ENCODE results near the gene PPP1R14D. TPM values are rescaled to one million over a fixed set of nuclear protein-coding genes. Genes with fewer than 3 reads are reported as not detected.

PPP1R14D gene
- total RNA-seq, 1 donor: not detected

DNA sequence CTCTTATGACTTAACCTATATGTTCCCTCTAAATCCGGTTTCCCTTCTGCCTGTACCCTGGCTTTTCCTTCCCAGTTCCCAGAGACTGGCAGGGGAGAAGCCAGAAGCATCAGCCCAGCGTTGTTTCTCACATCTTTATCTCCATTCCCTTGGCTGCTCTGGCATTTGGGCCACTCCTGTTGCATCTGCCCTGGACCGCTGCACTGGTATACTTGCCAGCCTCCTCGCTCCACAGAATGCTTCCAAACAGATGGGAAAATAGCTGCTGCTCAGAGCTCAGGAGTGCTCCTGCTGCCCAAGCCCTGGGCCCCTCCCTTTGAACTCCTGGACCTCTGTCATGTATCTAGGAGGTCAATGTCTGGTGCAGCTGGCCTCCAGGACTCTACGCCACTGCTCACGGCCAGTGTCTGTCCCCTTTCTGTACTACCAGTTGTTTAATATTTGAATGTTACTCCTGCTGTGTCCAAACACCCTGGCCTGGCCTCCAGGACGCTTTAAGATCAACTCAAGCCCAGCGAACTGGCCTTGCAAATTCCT, 22.1 kb upstream of the PPP1R14D start:
- Histone ChIP-seq H3K9me3 (ENCODE audit: low read depth, low read length) (no peaks in the 10 kb centered on the region), H2AFZ (ENCODE audit: low read length) (no peak overlapping the region), H3K27ac (ENCODE audit: low read depth, low read length) (no peak overlapping the region), H4K20me1 (ENCODE audit: insufficient read depth, low read length) (no peaks in the 10 kb centered on the region), H3K27me3 (ENCODE audit: insufficient read depth, low read length) (peaks cover 4% of the 10 kb centered on the region), H3K36me3 (ENCODE audit: insufficient read depth, low read length) (no peaks in the 10 kb centered on the region), H3K4me3 (ENCODE audit: insufficient read depth, low read length) (no peak overlapping the region), H3K79me2 (ENCODE audit: insufficient read depth, low read length) (no peaks in the 10 kb centered on the region), H3K4me2 (ENCODE audit: insufficient read depth, low read length) (no peak overlapping the region), H3K4me1 (ENCODE audit: insufficient read depth, low read length) (peaks cover 6% of the 10 kb centered on the region)
- TF ChIP-seq, protein P1, sequence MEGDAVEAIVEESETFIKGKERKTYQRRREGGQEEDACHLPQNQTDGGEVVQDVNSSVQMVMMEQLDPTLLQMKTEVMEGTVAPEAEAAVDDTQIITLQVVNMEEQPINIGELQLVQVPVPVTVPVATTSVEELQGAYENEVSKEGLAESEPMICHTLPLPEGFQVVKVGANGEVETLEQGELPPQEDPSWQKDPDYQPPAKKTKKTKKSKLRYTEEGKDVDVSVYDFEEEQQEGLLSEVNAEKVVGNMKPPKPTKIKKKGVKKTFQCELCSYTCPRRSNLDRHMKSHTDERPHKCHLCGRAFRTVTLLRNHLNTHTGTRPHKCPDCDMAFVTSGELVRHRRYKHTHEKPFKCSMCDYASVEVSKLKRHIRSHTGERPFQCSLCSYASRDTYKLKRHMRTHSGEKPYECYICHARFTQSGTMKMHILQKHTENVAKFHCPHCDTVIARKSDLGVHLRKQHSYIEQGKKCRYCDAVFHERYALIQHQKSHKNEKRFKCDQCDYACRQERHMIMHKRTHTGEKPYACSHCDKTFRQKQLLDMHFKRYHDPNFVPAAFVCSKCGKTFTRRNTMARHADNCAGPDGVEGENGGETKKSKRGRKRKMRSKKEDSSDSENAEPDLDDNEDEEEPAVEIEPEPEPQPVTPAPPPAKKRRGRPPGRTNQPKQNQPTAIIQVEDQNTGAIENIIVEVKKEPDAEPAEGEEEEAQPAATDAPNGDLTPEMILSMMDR (IDR thresholded peaks at IDR 0.05; ENCODE audit: extremely low read depth, low read depth, low read length): no peak
- peak; percentile 54 for DNase-seq (ENCODE audit: insufficient read length, low spot score, missing footprints)

- Histone ChIP-seq H2AFZ (ENCODE audit: low read length) (no peak overlapping the region), H3K27ac (ENCODE audit: low read depth, low read length) (no peak overlapping the region), H4K20me1 (ENCODE audit: insufficient read depth, low read length) (no peaks in the 10 kb centered on the region), H3K79me2 (ENCODE audit: insufficient read depth, low read length) (no peaks in the 10 kb centered on the region), H3K27me3 (ENCODE audit: insufficient read depth, low read length) (peaks cover 27% of the 10 kb centered on the region), H3K4me2 (ENCODE audit: insufficient read depth, low read length) (no peak overlapping the region), H3K4me3 (ENCODE audit: insufficient read depth, low read length) (no peak overlapping the region), H3K36me3 (ENCODE audit: insufficient read depth, low read length) (no peaks in the 10 kb centered on the region), H3K4me1 (ENCODE audit: insufficient read depth, low read length) (peaks cover 16% of the 10 kb centered on the region), H3K9me3 (ENCODE audit: low read depth, low read length) (no peaks in the 10 kb centered on the region)
- TF ChIP-seq, protein P1 (IDR thresholded peaks at IDR 0.05; ENCODE audit: extremely low read depth, low read depth, low read length): no peak
- DNase-seq (ENCODE audit: insufficient read length, low spot score, missing footprints): peak; percentile 65
Observed at GRCh38 chr15:40847223-40847961, 18.9 kb upstream of the PPP1R14D start.

GRCh38 chr15:40846841-40847222, 18.3 kb upstream of the PPP1R14D start:
- no peak for DNase-seq (ENCODE audit: insufficient read length, low spot score, missing footprints)
- no peak overlapping the region for H3K4me2 ChIP-seq (ENCODE audit: insufficient read depth, low read length)

More at GRCh38 chr15:40846841-40847222, 18.3 kb upstream of the PPP1R14D start:
- no peak overlapping the region for H2AFZ ChIP-seq (ENCODE audit: low read length)
- H3K4me1 ChIP-seq (ENCODE audit: insufficient read depth, low read length): peaks cover 16% of the 10 kb centered on the region
- H3K9me3 ChIP-seq (ENCODE audit: low read depth, low read length): no peaks in the 10 kb centered on the region
- no peaks in the 10 kb centered on the region for H3K79me2 ChIP-seq (ENCODE audit: insufficient read depth, low read length)
- H3K27ac ChIP-seq (ENCODE audit: low read depth, low read length): no peak overlapping the region
- peaks cover 27% of the 10 kb centered on the region for H3K27me3 ChIP-seq (ENCODE audit: insufficient read depth, low read length)
- H3K4me3 ChIP-seq (ENCODE audit: insufficient read depth, low read length): no peak overlapping the region
- TF ChIP-seq, protein P1 (IDR thresholded peaks at IDR 0.05; ENCODE audit: extremely low read depth, low read depth, low read length): no peak
- H4K20me1 ChIP-seq (ENCODE audit: insufficient read depth, low read length): no peaks in the 10 kb centered on the region
- H3K36me3 ChIP-seq (ENCODE audit: insufficient read depth, low read length): no peaks in the 10 kb centered on the region

All from osteoblast (primary cell).